Uterus (tissue), 4 donors: ENCODE results near the gene SLC2A6. TPM values are rescaled to one million over a fixed set of nuclear protein-coding genes. Genes with fewer than 3 reads are reported as not detected.

Source experiments
- DNase-seq, 2 donors: peaks; one replicate each; pipeline ENCODE4 v3.0.0-alpha.2; 2019 to 2020
- H3K27ac ChIP-seq, 2 donors: fragments of 200-600 bp; sonication (generic); 1 replicate in 1 of 2; 2 replicates in 1 of 2; pipeline ENCODE4 v1.5.1; 2016 to 2018
- H3K27me3 ChIP-seq, 2 donors: fragments of 200-600 bp; sonication (generic); one replicate each; pipeline ENCODE4 v1.5.1; 2018 to 2019; ENCODE audit warnings: control low read depth in 1 of 2
- H3K36me3 ChIP-seq, 2 donors: fragments of 200-600 bp; sonication (generic); one replicate each; pipeline ENCODE4 v1.5.1; 2019; ENCODE audit warnings: control low read depth in 1 of 2
- H3K4me1 ChIP-seq, 2 donors: fragments of 200-600 bp; sonication (generic); one replicate each; pipeline ENCODE4 v1.5.1; 2018 to 2019; ENCODE audit warnings: control low read depth in 1 of 2
- H3K4me3 ChIP-seq, 2 donors: fragments of 200-600 bp; sonication (generic); 1 replicate in 1 of 2; 2 replicates in 1 of 2; pipeline ENCODE4 v1.5.1; 2018 to 2019; ENCODE audit warnings: mild to moderate bottlenecking in 1 of 2
- H3K9me3 ChIP-seq, 2 donors: fragments of 200-600 bp; sonication (generic); one replicate each; pipeline ENCODE4 v1.5.1; 2019; ENCODE audit warnings: control low read depth in 1 of 2
- CTCF ChIP-seq, 4 experiments: fragments of 200-600 bp in 2 of 4; fragments of 450-650 bp in 2 of 4; sonication (generic) in 2 of 4; IDR thresholded peaks; one replicate each; pipeline ENCODE4 v1.5.1; 2016 to 2019; ENCODE audit warnings: antibody characterized with exemption in 4 of 4, mild to moderate bottlenecking in 2 of 4, moderate library complexity in 1 of 4
- POLR2A ChIP-seq, 2 donors: fragments of 450-650 bp; IDR thresholded peaks; one replicate each; pipeline ENCODE4 v1.6.1; 2016; ENCODE audit warnings: antibody characterized with exemption in 2 of 2, mild to moderate bottlenecking in 1 of 2, moderate library complexity in 1 of 2
- intact Hi-C: fragments of 100-400 bp; cut with DNase I; formaldehyde crosslinking; loops from one replicate; pipeline ENCODE4 v1.15.1; 2023; ENCODE audit warnings: low total_unique reads
- total RNA-seq, 4 donors: library from RNA; depleted of rRNA in 3 of 4; stranded (reverse); fragments of >200 nt in 3 of 4; gene quantifications; one replicate each; pipeline versions ENCODE4 v1.1.0 to v1.2.4, GENCODE V29; 2014 to 2023
- donor health status: DM: yes; HTN: yes; CAD: no.

SLC2A6 gene
- total RNA-seq, 4 donors from 2014 or later = 0.26 to 11.5 (median 2.1) TPM

GRCh38 chr9:133525677-133526076 lies 46.8 kb upstream of the SLC2A6 start:
- intact Hi-C loops = no loop called here
- H3K36me3 ChIP-seq = no peaks in the 10 kb centered on the region
- DNase-seq = no peak
- H3K27ac ChIP-seq = no peak overlapping the region
- H3K9me3 ChIP-seq = no peaks in the 10 kb centered on the region
- H3K4me1 ChIP-seq = peaks cover 0 to 9% of the 10 kb centered on the region in 2 donors
- no peak for TF ChIP-seq CTCF (IDR thresholded peaks at IDR 0.05)
- no peak for TF ChIP-seq POLR2A (IDR thresholded peaks at IDR 0.05)
- no peak overlapping the region for H3K4me3 ChIP-seq
- no peaks in the 10 kb centered on the region for H3K27me3 ChIP-seq

- Histone ChIP-seq H3K4me3 (no peak within 1 kb of the TSS), H3K4me1 (peaks cover 0 to 9% of the 10 kb centered on the region in 2 donors), H3K36me3 (no peaks in the 10 kb centered on the region), H3K9me3 (no peaks in the 10 kb centered on the region), H3K27me3 (no peaks in the 10 kb centered on the region), H3K27ac (no peak within 1 kb of the TSS)
- DNase-seq = no peak
- TF ChIP-seq POLR2A (IDR thresholded peaks at IDR 0.05) (no peak), CTCF (IDR thresholded peaks at IDR 0.05) (no peak)
- intact Hi-C loops = no loop called here
Observed at GRCh38 chr9:133524679-133525228, 45.9 kb upstream of the SLC2A6 start, which contains the start of gene MYMK. Gene MYMK, minus strand, starts transcription at chr9:133524959. Its CDS starts 115 bp downstream, at chr9:133524844.

GRCh38 chr9:133524146-133524545 lies 45.2 kb upstream of the SLC2A6 start:
- Histone ChIP-seq H3K4me1 (peaks cover 0 to 9% of the 10 kb centered on the region in 2 donors), H3K27ac (no peak overlapping the region), H3K4me3 (no peak overlapping the region), H3K27me3 (no peaks in the 10 kb centered on the region), H3K36me3 (no peaks in the 10 kb centered on the region), H3K9me3 (no peaks in the 10 kb centered on the region)
- intact Hi-C loops = no loop called here
- no peak for DNase-seq
- no peak for TF ChIP-seq CTCF (IDR thresholded peaks at IDR 0.05)
- TF ChIP-seq POLR2A (IDR thresholded peaks at IDR 0.05) = no peak

- no peak overlapping the region for H3K4me3 ChIP-seq
- DNase-seq = no peak
- no peaks in the 10 kb centered on the region for H3K27me3 ChIP-seq
- H3K27ac ChIP-seq = no peak overlapping the region
- no peaks in the 10 kb centered on the region for H3K9me3 ChIP-seq
- H3K4me1 ChIP-seq = peaks cover 0 to 9% of the 10 kb centered on the region in 2 donors
- no peaks in the 10 kb centered on the region for H3K36me3 ChIP-seq
- TF ChIP-seq POLR2A (IDR thresholded peaks at IDR 0.05) (no peak), CTCF (IDR thresholded peaks at IDR 0.05) (no peak)
- intact Hi-C loops = no loop called here
Observed at GRCh38 chr9:133523106-133523505, 44.2 kb upstream of the SLC2A6 start.

- H3K4me1 ChIP-seq = peaks cover 0 to 9% of the 10 kb centered on the region in 2 donors
- intact Hi-C loops = no loop called here
- no peak overlapping the region for H3K4me3 ChIP-seq
- no peaks in the 10 kb centered on the region for H3K36me3 ChIP-seq
- H3K27ac ChIP-seq = no peak overlapping the region
- H3K9me3 ChIP-seq = no peaks in the 10 kb centered on the region
- no peaks in the 10 kb centered on the region for H3K27me3 ChIP-seq
- TF ChIP-seq CTCF (IDR thresholded peaks at IDR 0.05) (no peak), POLR2A (IDR thresholded peaks at IDR 0.05) (no peak)
- no peak for DNase-seq
Observed at GRCh38 chr9:133522073-133522910, 43.4 kb upstream of the SLC2A6 start.
